Bronchial epithelial cell (primary cell): ENCODE data around the gene ASB18. TPM values are rescaled to one million over a fixed set of nuclear protein-coding genes. Genes with fewer than 3 reads are reported as not detected.

ENCODE experiments used
- DNase-seq: peaks from one replicate; pipeline ENCODE4 v3.0.0-alpha.2; 2010; ENCODE audit warnings: low read depth
- FAIRE-seq: peaks from 2 replicates; lab custom pipeline; 2011; peaks lifted over from hg19 to GRCh38; lab: Jason Lieb, UNC
- H3K27me3 ChIP-seq: 2 replicates; pipeline ENCODE4 v1.5.1; 2011; ENCODE audit warnings: low read length; ENCODE audit not compliant: control insufficient read depth, insufficient read depth
- H3K36me3 ChIP-seq: 2 replicates; pipeline ENCODE4 v1.5.1; 2011; ENCODE audit warnings: low read length; ENCODE audit not compliant: control insufficient read depth, insufficient read depth
- H3K4me3 ChIP-seq: 2 replicates; pipeline ENCODE4 v1.5.1; 2011; ENCODE audit warnings: mild to moderate bottlenecking, low read depth, low read length, control low read depth
- CTCF ChIP-seq: IDR thresholded peaks from 2 replicates; pipeline ENCODE4 v1.5.1; 2011; ENCODE audit warnings: mild to moderate bottlenecking, moderate library complexity, low read length, control low read depth, inconsistent platforms; ENCODE audit not compliant: insufficient read depth, severe bottlenecking
- total RNA-seq: library from RNA; depleted of rRNA; stranded (reverse); fragments of >200 nt; gene quantifications from 2 replicates; pipeline ENCODE4 v1.2.1, GENCODE V29; 2014

The ASB18 gene
- total RNA-seq, 1 donor from 2014 or later, result not detected

GRCh38 chr2:236254674-236255073 is 9.5 kb downstream of the ASB18 start:
- TF ChIP-seq CTCF, result no peak
- peaks cover 14% of the 10 kb centered on the region for H3K27me3 ChIP-seq
- no peak for FAIRE-seq

GRCh38 chr2:236254001-236254400 is 10.2 kb downstream of the ASB18 start:
- Histone ChIP-seq H3K27me3 (peaks cover 17% of the 10 kb centered on the region), H3K36me3 (no peaks in the 10 kb centered on the region), H3K4me3 (no peak overlapping the region)
- TF ChIP-seq CTCF, result no peak
- DNase-seq, result no peak
- no peak for FAIRE-seq

More at GRCh38 chr2:236254674-236255073, 9.5 kb downstream of the ASB18 start:
- Histone ChIP-seq H3K36me3 (no peaks in the 10 kb centered on the region), H3K4me3 (no peak overlapping the region)
- no peak for DNase-seq

GRCh38 chr2:236252602-236253001 is 11.6 kb downstream of the ASB18 start:
- FAIRE-seq, result no peak
- no peak overlapping the region for H3K4me3 ChIP-seq
- DNase-seq, result no peak
- no peaks in the 10 kb centered on the region for H3K36me3 ChIP-seq
- H3K27me3 ChIP-seq, result peaks cover 15% of the 10 kb centered on the region
- no peak for TF ChIP-seq CTCF

- H3K36me3 ChIP-seq, result no peaks in the 10 kb centered on the region
- peaks cover 11% of the 10 kb centered on the region for H3K27me3 ChIP-seq
- no peak for DNase-seq
Observed at GRCh38 chr2:236250909-236251579, 13.2 kb downstream of the ASB18 start.

GRCh38 chr2:236250286-236250685 is 13.9 kb downstream of the ASB18 start:
- Histone ChIP-seq H3K27me3 (peaks cover 12% of the 10 kb centered on the region), H3K4me3 (no peak overlapping the region), H3K36me3 (no peaks in the 10 kb centered on the region)
- DNase-seq (no peak), FAIRE-seq (no peak)
- no peak for TF ChIP-seq CTCF

More at GRCh38 chr2:236250909-236251579, 13.2 kb downstream of the ASB18 start:
- H3K4me3 ChIP-seq, result no peak overlapping the region
- no peak for TF ChIP-seq CTCF
- FAIRE-seq, result no peak

GRCh38 chr2:236249066-236249465 is 15.1 kb downstream of the ASB18 start:
- Histone ChIP-seq H3K4me3 (no peak overlapping the region), H3K36me3 (no peaks in the 10 kb centered on the region), H3K27me3 (peaks cover 15% of the 10 kb centered on the region)
- no peak for FAIRE-seq
- no peak for DNase-seq
- no peak for TF ChIP-seq CTCF
